Ascending aorta (tissue), 2 donors: ENCODE data around the gene PIF1. TPM values are rescaled to one million over a fixed set of nuclear protein-coding genes. Genes with fewer than 3 reads are reported as not detected.

ENCODE experiments used
- DNase-seq, 2 donors: peaks; one replicate each; pipeline ENCODE4 v3.0.0-alpha.2; 2019; ENCODE audit warnings: low spot score in 2 of 2
- H3K27ac ChIP-seq, 2 donors: fragments of 200-600 bp; sonication (generic); one replicate each; pipeline ENCODE4 v1.5.1; 2016 to 2017; ENCODE audit warnings: mild to moderate bottlenecking in 1 of 2
- H3K27me3 ChIP-seq: fragments of 200-600 bp; sonication (generic); one replicate; pipeline ENCODE4 v1.5.1; 2017
- H3K36me3 ChIP-seq, 2 donors: fragments of 200-600 bp; sonication (generic); one replicate each; pipeline ENCODE4 v1.5.1; 2016
- H3K4me1 ChIP-seq, 2 donors: fragments of 200-600 bp; sonication (generic); one replicate each; pipeline ENCODE4 v1.5.1; 2016 to 2017; ENCODE audit warnings: mild to moderate bottlenecking in 1 of 2
- H3K4me3 ChIP-seq, 2 donors: fragments of 200-600 bp; sonication (generic); one replicate each; pipeline ENCODE4 v1.5.1; 2016 to 2017; ENCODE audit warnings: mild to moderate bottlenecking in 1 of 2
- H3K9me3 ChIP-seq, 2 donors: fragments of 200-600 bp; sonication (generic); one replicate each; pipeline ENCODE4 v1.5.1; 2016
- CTCF ChIP-seq, 3 experiments: fragments of 200-600 bp in 2 of 3; fragments of 450-650 bp in 1 of 3; sonication (generic) in 2 of 3; IDR thresholded peaks; one replicate each; pipeline ENCODE4 v1.5.1; 2016 to 2019; ENCODE audit warnings: antibody characterized with exemption in 3 of 3, mild to moderate bottlenecking in 1 of 3, moderate library complexity in 1 of 3
- intact Hi-C: fragments of 100-400 bp; cut with DNase I; formaldehyde crosslinking; loops from one replicate; pipeline ENCODE4 v1.15.1; 2023
- total RNA-seq: library from RNA; depleted of rRNA; stranded (reverse); fragments of >200 nt; gene quantifications from one replicate; pipeline ENCODE4 v1.1.0, GENCODE V29; 2016

PIF1 gene
- total RNA-seq, 1 donor from 2014 or later, result not detected

GRCh38 chr15:64857421-64857820 is 32.0 kb upstream of the PIF1 start:
- Histone ChIP-seq H3K4me1 (peaks cover 8 to 27% of the 10 kb centered on the region in 2 donors), H3K9me3 (no peaks in the 10 kb centered on the region), H3K27ac (peak overlapping the region; percentile 76 to 81), H3K27me3 (no peaks in the 10 kb centered on the region), H3K36me3 (peaks cover 33 to 42% of the 10 kb centered on the region in 2 donors), H3K4me3 (no peak overlapping the region)
- no peak for TF ChIP-seq CTCF (IDR thresholded peaks at IDR 0.05)
- DNase-seq, result no peak
- intact Hi-C loops, result loop anchor here (2.0 kb wide), 1 partner anchor 19 kb away; no protein-coding TSS in a partner anchor

- intact Hi-C loops, result loop anchor here (2.0 kb wide), 1 partner anchor 20 kb away; no protein-coding TSS in a partner anchor
- peaks cover 27 to 37% of the 10 kb centered on the region in 2 donors for H3K36me3 ChIP-seq
- H3K9me3 ChIP-seq, result no peaks in the 10 kb centered on the region
- H3K4me3 ChIP-seq, result no peak overlapping the region
- peak in 1 of 2 donors; percentile 79 for DNase-seq
- peaks cover 11 to 27% of the 10 kb centered on the region in 2 donors for H3K4me1 ChIP-seq
- H3K27ac ChIP-seq, result peak overlapping the region; percentile 76 to 81
- no peak for TF ChIP-seq CTCF (IDR thresholded peaks at IDR 0.05)
- H3K27me3 ChIP-seq, result no peaks in the 10 kb centered on the region
These were observed 31.1 kb upstream of the PIF1 start for GRCh38 chr15:64856429-64857145.

GRCh38 chr15:64855205-64855975 is 29.9 kb upstream of the PIF1 start:
- no peaks in the 10 kb centered on the region for H3K9me3 ChIP-seq
- no peaks in the 10 kb centered on the region for H3K27me3 ChIP-seq
- TF ChIP-seq CTCF (IDR thresholded peaks at IDR 0.05), result no peak
- H3K4me3 ChIP-seq, result no peak overlapping the region
- H3K27ac ChIP-seq, result peak overlapping the region; percentile 76 to 81
- intact Hi-C loops, result no loop called here
- peaks cover 11 to 27% of the 10 kb centered on the region in 2 donors for H3K4me1 ChIP-seq
- H3K36me3 ChIP-seq, result peaks cover 19 to 30% of the 10 kb centered on the region in 2 donors
- DNase-seq, result no peak

GRCh38 chr15:64854526-64854925 is 29.1 kb upstream of the PIF1 start:
- H3K4me1 ChIP-seq, result peaks cover 11 to 27% of the 10 kb centered on the region in 2 donors

GRCh38 chr15:64854041-64854440 is 28.6 kb upstream of the PIF1 start:
- no peak for DNase-seq
- Histone ChIP-seq H3K4me3 (no peak overlapping the region), H3K9me3 (no peaks in the 10 kb centered on the region), H3K27me3 (no peaks in the 10 kb centered on the region), H3K27ac (peak overlapping the region; percentile 76 to 81), H3K4me1 (peaks cover 11 to 27% of the 10 kb centered on the region in 2 donors), H3K36me3 (peaks cover 19 to 36% of the 10 kb centered on the region in 2 donors)
- TF ChIP-seq CTCF (IDR thresholded peaks at IDR 0.05), result no peak
- intact Hi-C loops, result no loop called here

More at GRCh38 chr15:64854526-64854925, 29.1 kb upstream of the PIF1 start:
- Histone ChIP-seq H3K27me3 (no peaks in the 10 kb centered on the region), H3K4me3 (no peak overlapping the region), H3K27ac (peak overlapping the region; percentile 76 to 81), H3K9me3 (no peaks in the 10 kb centered on the region), H3K36me3 (peaks cover 17 to 32% of the 10 kb centered on the region in 2 donors)
- intact Hi-C loops, result no loop called here
- no peak for TF ChIP-seq CTCF (IDR thresholded peaks at IDR 0.05)
- DNase-seq, result no peak
